ENCODE measurements around the gene SKAP2. TPM values are rescaled to one million over a fixed set of nuclear protein-coding genes. Genes with fewer than 3 reads are reported as not detected.

SKAP2 gene
- polyA plus RNA-seq, 4 donors: 23.6 to 33.2 (median 31.3) TPM

Other genes with a start within 250 kb of the SKAP2 start
- 1 to 10 TPM; 2.3 to 3.6 (median 2.5) TPM for gene HOXA1, start 231.4 kb upstream of the SKAP2 start, polyA plus RNA-seq (ENCODE audit: insufficient read length in 4 of 4)
- 10 to 100 TPM in 1 of 4 donors, 1 to 10 TPM in 3; 8.2 to 10.1 (median 9.5) TPM for gene HOXA2, start 238.1 kb upstream of the SKAP2 start, polyA plus RNA-seq (ENCODE audit: insufficient read length in 4 of 4)